Measurements from ENCODE around the gene MRPL37. TPM values are rescaled to one million over a fixed set of nuclear protein-coding genes. Genes with fewer than 3 reads are reported as not detected.

Gene MRPL37
- total and polyA plus RNA-seq, 2 donors (not counting 1 experiment from before 2014, with no cell fraction given) = 9.6 to 37.0 TPM

GRCh38 chr1:54212872-54213271 is 12.9 kb downstream of the MRPL37 start:
- peaks cover 9 to 91% of the 10 kb centered on the region in 2 experiments for H3K36me3 ChIP-seq (replicated peaks in 1 of 2; ENCODE audit: control extremely low read depth in 1 of 2, control insufficient read depth in 1 of 2, extremely low read depth in 1 of 2, insufficient read depth in 2 of 2, low read length in 1 of 2)
- H3K27ac Mint-ChIP-seq = no peak overlapping the region
- H3K4me1 Mint-ChIP-seq = no peaks in the 10 kb centered on the region
- H3K9me3 ChIP-seq (ENCODE audit: control extremely low read depth in 1 of 3, control insufficient read depth in 2 of 3, insufficient read depth in 1 of 3, low read length in 2 of 3) = no peaks in the 10 kb centered on the region
- H3K4me3 Mint-ChIP-seq = no peak overlapping the region
- no peak overlapping the region for H3K9ac ChIP-seq (ENCODE audit: low read length)
- TF ChIP-seq CTCF (IDR thresholded peaks at IDR 0.05) (no peak), EZH2 (IDR thresholded peaks at IDR 0.05; ENCODE audit: borderline replicate concordance, insufficient read depth, low read depth, low read length, poor library complexity, severe bottlenecking) (no peak)
- CTCF ChIA-PET = no interaction called here
- no peak overlapping the region for H3K4me3 ChIP-seq (ENCODE audit: control extremely low read depth in 1 of 5, extremely low read depth in 1 of 5, insufficient read depth in 1 of 5, low read depth in 2 of 5, low read length in 4 of 5)
- H3K9me3 Mint-ChIP-seq (ENCODE audit: insufficient read depth) = no peaks in the 10 kb centered on the region
- no peaks in the 10 kb centered on the region for H3K4me1 ChIP-seq (ENCODE audit: control insufficient read depth in 2 of 2, insufficient read depth in 2 of 2, low read length in 2 of 2)
- intact Hi-C loops (cut with micrococcal nuclease) = no loop called here
- H3K4me2 ChIP-seq (replicated peaks; ENCODE audit: low read depth, low read length, poor library complexity, severe bottlenecking) = no peak overlapping the region
- H2AFZ ChIP-seq (ENCODE audit: insufficient read depth, low read depth, low read length, poor library complexity, severe bottlenecking) = no peak overlapping the region
- no CpG with 5 or more reads among the region's 1 CpG for WGBS (ENCODE audit: insufficient coverage)
- H3K27me3 ChIP-seq (replicated peaks in 1 of 4; ENCODE audit: control extremely low read depth in 1 of 4, control insufficient read depth in 3 of 4, insufficient read depth in 4 of 4, low read length in 3 of 4) = no peaks in the 10 kb centered on the region
- H3K27me3 Mint-ChIP-seq = no peaks in the 10 kb centered on the region
- H3K27ac ChIP-seq (ENCODE audit: low read length in 2 of 2) = no peak overlapping the region
- H4K20me1 ChIP-seq (ENCODE audit: control insufficient read depth, insufficient read depth, low read length, poor library complexity, severe bottlenecking) = no peaks in the 10 kb centered on the region
- ATAC-seq (ENCODE audit: low read depth) (no peak), DNase-seq (no peak)
- POLR2A ChIA-PET = no interaction called here
- peaks cover 5% of the 10 kb centered on the region for H3K79me2 ChIP-seq (ENCODE audit: control insufficient read depth, insufficient read depth, low read length)

GRCh38 chr1:54215523-54215922 is 15.6 kb downstream of the MRPL37 start:
- ChIA-PET POLR2A (no interaction called here), CTCF (no interaction called here)
- ATAC-seq (ENCODE audit: low read depth) (no peak), DNase-seq (no peak)
- H3K9ac ChIP-seq (ENCODE audit: low read length) = no peak overlapping the region
- no peak overlapping the region for H3K27ac ChIP-seq (ENCODE audit: low read length in 2 of 2)
- peaks cover 7 to 93% of the 10 kb centered on the region in 2 experiments for H3K36me3 ChIP-seq (replicated peaks in 1 of 2; ENCODE audit: control extremely low read depth in 1 of 2, control insufficient read depth in 1 of 2, extremely low read depth in 1 of 2, insufficient read depth in 2 of 2, low read length in 1 of 2)
- H3K27ac Mint-ChIP-seq = no peak overlapping the region
- TF ChIP-seq CTCF (IDR thresholded peaks at IDR 0.05) (no peak), EZH2 (IDR thresholded peaks at IDR 0.05; ENCODE audit: borderline replicate concordance, insufficient read depth, low read depth, low read length, poor library complexity, severe bottlenecking) (no peak)
- H4K20me1 ChIP-seq (ENCODE audit: control insufficient read depth, insufficient read depth, low read length, poor library complexity, severe bottlenecking) = no peaks in the 10 kb centered on the region
- H3K9me3 Mint-ChIP-seq (ENCODE audit: insufficient read depth) = no peaks in the 10 kb centered on the region
- no peaks in the 10 kb centered on the region for H3K4me1 ChIP-seq (ENCODE audit: control insufficient read depth in 2 of 2, insufficient read depth in 2 of 2, low read length in 2 of 2)
- no peaks in the 10 kb centered on the region for H3K4me1 Mint-ChIP-seq
- 92% methylated on average over 7 of the region's 9 CpGs for WGBS (ENCODE audit: insufficient coverage)
- H3K27me3 ChIP-seq (replicated peaks in 1 of 4; ENCODE audit: control extremely low read depth in 1 of 4, control insufficient read depth in 3 of 4, insufficient read depth in 4 of 4, low read length in 3 of 4) = no peaks in the 10 kb centered on the region
- no peak overlapping the region for H2AFZ ChIP-seq (ENCODE audit: insufficient read depth, low read depth, low read length, poor library complexity, severe bottlenecking)
- no peaks in the 10 kb centered on the region for H3K9me3 ChIP-seq (ENCODE audit: control extremely low read depth in 1 of 3, control insufficient read depth in 2 of 3, insufficient read depth in 1 of 3, low read length in 2 of 3)
- no peaks in the 10 kb centered on the region for H3K27me3 Mint-ChIP-seq
- H3K4me3 Mint-ChIP-seq = no peak overlapping the region
- H3K4me3 ChIP-seq (ENCODE audit: control extremely low read depth in 1 of 5, extremely low read depth in 1 of 5, insufficient read depth in 1 of 5, low read depth in 2 of 5, low read length in 4 of 5) = no peak overlapping the region
- H3K4me2 ChIP-seq (replicated peaks; ENCODE audit: low read depth, low read length, poor library complexity, severe bottlenecking) = no peak overlapping the region
- peaks cover 5% of the 10 kb centered on the region for H3K79me2 ChIP-seq (ENCODE audit: control insufficient read depth, insufficient read depth, low read length)
- intact Hi-C loops (cut with micrococcal nuclease) = no loop called here
